HEK293 (cell line): ENCODE measurements around the gene RTP3.

Experiments
- CTCF ChIA-PET: fragments of 350-600 bp; formaldehyde crosslinking; extraction: SDS; loops from one replicate; lab custom pipeline; 2021; ENCODE audit warnings: antibody characterized with exemption; lab: Yijun Ruan, JAX
- POLR2A ChIA-PET: fragments of 300-600 bp; formaldehyde crosslinking; extraction: SDS; loops from one replicate; lab custom pipeline; 2020; ENCODE audit warnings: antibody characterized with exemption, inconsistent platforms; lab: Yijun Ruan, JAX
- H3K27ac ChIP-seq: fragments of 200-500 bp; sonication (Bioruptor generic); 2 replicates; pipeline ENCODE4 v1.5.1; 2014; ENCODE audit warnings: low read depth, low read length, control low read depth, inconsistent platforms; ENCODE audit errors: extremely low read depth
- H3K36me3 ChIP-seq, 2 experiments: fragments of 200-500 bp in 1 of 2; sonication (Bioruptor generic) in 1 of 2; 1 replicate in 1 of 2; 2 replicates in 1 of 2; pipeline ENCODE4 v1.5.1; 2014 to 2017; ENCODE audit warnings: inconsistent platforms in 2 of 2, low read length in 2 of 2; ENCODE audit not compliant: control insufficient read depth in 2 of 2, insufficient read depth in 1 of 2
- H3K4me1 ChIP-seq: fragments of 200-500 bp; sonication (Bioruptor generic); 2 replicates; pipeline ENCODE4 v1.5.1; 2014; ENCODE audit warnings: mild to moderate bottlenecking, low read length, inconsistent platforms; ENCODE audit not compliant: control insufficient read depth, insufficient read depth
- H3K4me3 ChIP-seq: 2 replicates; pipeline ENCODE4 v1.5.1; 2011; ENCODE audit warnings: low read depth, mild to moderate bottlenecking, control low read depth, low read length, moderate library complexity
- H3K9me3 ChIP-seq: fragments of 200-500 bp; sonication (Bioruptor generic); 2 replicates; pipeline ENCODE4 v1.5.1; 2014; ENCODE audit warnings: low read depth, low read length, inconsistent platforms; ENCODE audit not compliant: control insufficient read depth, insufficient read depth
- GLI2 ChIP-seq: fragments of 450-650 bp; formaldehyde crosslinking; IDR thresholded peaks from 2 replicates; pipeline ENCODE4; 2017; ENCODE audit warnings: missing biosample characterization, missing genetic modification characterization, low read depth, borderline replicate concordance
- RBAK ChIP-seq: fragments of 450-650 bp; formaldehyde crosslinking; IDR thresholded peaks from 2 replicates; pipeline ENCODE4 v1.5.1; 2016; ENCODE audit warnings: missing biosample characterization, missing genetic modification characterization
- TSHZ1 ChIP-seq: fragments of 450-650 bp; formaldehyde crosslinking; IDR thresholded peaks from 2 replicates; pipeline ENCODE4 v1.5.1; 2016; ENCODE audit warnings: missing biosample characterization, missing genetic modification characterization, borderline replicate concordance
- ZNF121 ChIP-seq: fragments of 450-650 bp; formaldehyde crosslinking; IDR thresholded peaks from 2 replicates; pipeline ENCODE4 v1.5.1; 2016; ENCODE audit warnings: missing biosample characterization, missing genetic modification characterization
- ZNF132 ChIP-seq: fragments of 450-650 bp; formaldehyde crosslinking; IDR thresholded peaks from 2 replicates; pipeline ENCODE4 v1.5.1; 2017; ENCODE audit warnings: missing biosample characterization, missing genetic modification characterization, borderline replicate concordance
- ZNF133 ChIP-seq: fragments of 450-650 bp; formaldehyde crosslinking; IDR thresholded peaks from 2 replicates; pipeline ENCODE4 v1.5.1; 2016; ENCODE audit warnings: missing biosample characterization, missing genetic modification characterization
- ZNF146 ChIP-seq: fragments of 450-650 bp; formaldehyde crosslinking; IDR thresholded peaks from 2 replicates; pipeline ENCODE4 v1.5.1; 2016; ENCODE audit warnings: missing biosample characterization, missing genetic modification characterization
- ZNF239 ChIP-seq: fragments of 450-650 bp; formaldehyde crosslinking; IDR thresholded peaks from 2 replicates; pipeline ENCODE4 v1.5.1; 2016; ENCODE audit warnings: missing biosample characterization, missing genetic modification characterization
- ZNF341 ChIP-seq: fragments of 450-650 bp; formaldehyde crosslinking; IDR thresholded peaks from 2 replicates; pipeline ENCODE4; 2016; ENCODE audit warnings: low read depth, missing biosample characterization, missing genetic modification characterization
- ZNF513 ChIP-seq: fragments of 450-650 bp; IDR thresholded peaks from 2 replicates; pipeline ENCODE4 v1.5.1; 2018; ENCODE audit warnings: missing biosample characterization, missing genetic modification characterization
- ZNF521 ChIP-seq: fragments of 450-650 bp; formaldehyde crosslinking; IDR thresholded peaks from 2 replicates; pipeline ENCODE4 v1.5.1; 2017; ENCODE audit warnings: missing biosample characterization, mild to moderate bottlenecking, missing genetic modification characterization
- ZNF549 ChIP-seq: fragments of 450-650 bp; IDR thresholded peaks from 2 replicates; pipeline ENCODE4 v1.5.1; 2018; ENCODE audit warnings: missing biosample characterization, missing genetic modification characterization, mild to moderate bottlenecking, inconsistent platforms, moderate library complexity
- ZNF555 ChIP-seq: fragments of 450-650 bp; formaldehyde crosslinking; conservative IDR thresholded peaks from 2 replicates; pipeline ENCODE4 v1.5.1; 2017; ENCODE audit warnings: missing biosample characterization, mild to moderate bottlenecking, missing genetic modification characterization, inconsistent platforms
- ZNF610 ChIP-seq: fragments of 450-650 bp; formaldehyde crosslinking; IDR thresholded peaks from 2 replicates; pipeline ENCODE4 v1.5.1; 2016; ENCODE audit warnings: missing biosample characterization, missing genetic modification characterization, borderline replicate concordance
- ZNF768 ChIP-seq: fragments of 450-650 bp; formaldehyde crosslinking; IDR thresholded peaks from 2 replicates; pipeline ENCODE4 v1.5.1; 2018; ENCODE audit warnings: missing biosample characterization, mild to moderate bottlenecking, missing genetic modification characterization
- ZSCAN23 ChIP-seq: fragments of 450-650 bp; formaldehyde crosslinking; IDR thresholded peaks from 2 replicates; pipeline ENCODE4 v1.5.1; 2016; ENCODE audit warnings: missing biosample characterization, missing genetic modification characterization
- TF ChIP-seq, protein P1 (sequence below): fragments of 450-650 bp; formaldehyde crosslinking; IDR thresholded peaks from 2 replicates; pipeline ENCODE4 v1.5.1; 2016; ENCODE audit warnings: missing biosample characterization, missing genetic modification characterization
- TF ChIP-seq, protein P2 (sequence below): fragments of 450-650 bp; formaldehyde crosslinking; IDR thresholded peaks from 2 replicates; pipeline ENCODE4; 2016; ENCODE audit warnings: missing biosample characterization, missing genetic modification characterization
- TF ChIP-seq, protein P3 (sequence below): fragments of 450-650 bp; formaldehyde crosslinking; IDR thresholded peaks from 2 replicates; pipeline ENCODE4 v1.5.1; 2016; ENCODE audit warnings: missing biosample characterization, missing genetic modification characterization

The RTP3 gene

GRCh38 chr3:46454209-46454595 lies 43.6 kb upstream of the RTP3 start (continued):
- TF ChIP-seq TSHZ1 (tag by site-specific recombination) (no peak), ZNF768 (no peak)

GRCh38 chr3:46454606-46455005 lies 43.2 kb upstream of the RTP3 start:
- H3K27ac ChIP-seq, result no peak overlapping the region
- no peak for TF ChIP-seq GLI2 (tag by site-specific recombination)
- TF ChIP-seq ZNF239 (tag by site-specific recombination), result no peak
- TF ChIP-seq, protein P1, sequence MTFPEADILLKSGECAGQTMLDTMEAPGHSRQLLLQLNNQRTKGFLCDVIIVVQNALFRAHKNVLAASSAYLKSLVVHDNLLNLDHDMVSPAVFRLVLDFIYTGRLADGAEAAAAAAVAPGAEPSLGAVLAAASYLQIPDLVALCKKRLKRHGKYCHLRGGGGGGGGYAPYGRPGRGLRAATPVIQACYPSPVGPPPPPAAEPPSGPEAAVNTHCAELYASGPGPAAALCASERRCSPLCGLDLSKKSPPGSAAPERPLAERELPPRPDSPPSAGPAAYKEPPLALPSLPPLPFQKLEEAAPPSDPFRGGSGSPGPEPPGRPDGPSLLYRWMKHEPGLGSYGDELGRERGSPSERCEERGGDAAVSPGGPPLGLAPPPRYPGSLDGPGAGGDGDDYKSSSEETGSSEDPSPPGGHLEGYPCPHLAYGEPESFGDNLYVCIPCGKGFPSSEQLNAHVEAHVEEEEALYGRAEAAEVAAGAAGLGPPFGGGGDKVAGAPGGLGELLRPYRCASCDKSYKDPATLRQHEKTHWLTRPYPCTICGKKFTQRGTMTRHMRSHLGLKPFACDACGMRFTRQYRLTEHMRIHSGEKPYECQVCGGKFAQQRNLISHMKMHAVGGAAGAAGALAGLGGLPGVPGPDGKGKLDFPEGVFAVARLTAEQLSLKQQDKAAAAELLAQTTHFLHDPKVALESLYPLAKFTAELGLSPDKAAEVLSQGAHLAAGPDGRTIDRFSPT (tag by site-specific recombination), result no peak
- TF ChIP-seq ZNF549 (tag by site-specific recombination), result no peak
- TF ChIP-seq ZNF555 (tag by site-specific recombination), result no peak
- TF ChIP-seq ZSCAN23, result no peak
- no peak for TF ChIP-seq ZNF341
- TF ChIP-seq ZNF121 (tag by site-specific recombination), result no peak
- TF ChIP-seq ZNF768, result no peak
- no peak for TF ChIP-seq RBAK (tag by site-specific recombination)
- no peak overlapping the region for H3K4me3 ChIP-seq
- H3K36me3 ChIP-seq, result no peaks in the 10 kb centered on the region
- ChIA-PET CTCF (interaction anchor here (0.6 to 0.9 kb wide), 2 partner anchors 34 to 77 kb away, joined by 3 read pairs; no protein-coding TSS in a partner anchor), POLR2A (no interaction called here)
- H3K4me1 ChIP-seq, result no peaks in the 10 kb centered on the region
- H3K9me3 ChIP-seq, result no peaks in the 10 kb centered on the region

GRCh38 chr3:46455231-46456115 lies 42.3 kb upstream of the RTP3 start:
- ChIA-PET POLR2A (no interaction called here), CTCF (interaction anchor here (0.6 kb wide), 1 partner anchor 78 kb away, joined by 3 read pairs; no protein-coding TSS in a partner anchor)
- Histone ChIP-seq H3K27ac (no peak overlapping the region), H3K4me1 (no peaks in the 10 kb centered on the region), H3K36me3 (no peaks in the 10 kb centered on the region), H3K9me3 (no peaks in the 10 kb centered on the region), H3K4me3 (no peak overlapping the region)
- TF ChIP-seq ZNF132 (tag by site-specific recombination), result no peak
- TF ChIP-seq ZNF610 (tag by site-specific recombination), result no peak
- TF ChIP-seq ZNF521 (tag by site-specific recombination), result no peak
- TF ChIP-seq ZNF133, result no peak
- no peak for TF ChIP-seq ZNF146
- TF ChIP-seq, protein P2, sequence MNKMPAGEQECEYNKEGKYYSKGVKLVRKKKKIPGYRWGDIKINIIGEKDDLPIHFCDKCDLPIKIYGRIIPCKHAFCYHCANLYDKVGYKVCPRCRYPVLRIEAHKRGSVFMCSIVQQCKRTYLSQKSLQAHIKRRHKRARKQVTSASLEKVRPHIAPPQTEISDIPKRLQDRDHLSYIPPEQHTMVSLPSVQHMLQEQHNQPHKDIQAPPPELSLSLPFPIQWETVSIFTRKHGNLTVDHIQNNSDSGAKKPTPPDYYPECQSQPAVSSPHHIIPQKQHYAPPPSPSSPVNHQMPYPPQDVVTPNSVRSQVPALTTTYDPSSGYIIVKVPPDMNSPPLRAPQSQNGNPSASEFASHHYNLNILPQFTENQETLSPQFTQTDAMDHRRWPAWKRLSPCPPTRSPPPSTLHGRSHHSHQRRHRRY (tag by site-specific recombination), result no peak
- TF ChIP-seq ZNF513, result no peak
- TF ChIP-seq, protein P3, sequence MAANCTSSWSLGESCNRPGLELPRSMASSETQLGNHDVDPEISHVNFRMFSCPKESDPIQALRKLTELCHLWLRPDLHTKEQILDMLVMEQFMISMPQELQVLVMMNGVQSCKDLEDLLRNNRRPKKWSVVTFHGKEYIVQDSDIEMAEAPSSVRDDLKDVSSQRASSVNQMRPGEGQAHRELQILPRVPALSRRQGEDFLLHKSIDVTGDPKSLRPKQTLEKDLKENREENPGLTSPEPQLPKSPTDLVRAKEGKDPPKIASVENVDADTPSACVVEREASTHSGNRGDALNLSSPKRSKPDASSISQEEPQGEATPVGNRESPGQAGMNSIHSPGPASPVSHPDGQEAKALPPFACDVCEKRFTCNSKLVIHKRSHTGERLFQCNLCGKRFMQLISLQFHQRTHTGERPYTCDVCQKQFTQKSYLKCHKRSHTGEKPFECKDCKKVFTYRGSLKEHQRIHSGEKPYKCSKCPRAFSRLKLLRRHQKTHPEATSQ, result no peak
